HG03045 (cell line): ENCODE results near the gene CDC25A.

Experiments used
- ATAC-seq: cut with Tn5 transposase; IDR thresholded peaks from one replicate; pipeline ENCODE4 v1.9.1; 2021; ENCODE audit warnings: mild to moderate bottlenecking, moderate library complexity; ENCODE audit not compliant: unreplicated experiment

CDC25A gene

GRCh38 chr3:48196611-48197010 is 8.4 kb upstream of the CDC25A start:
- no peak for ATAC-seq

GRCh38 chr3:48194446-48195071 is 6.3 kb upstream of the CDC25A start:
- ATAC-seq, result no peak

- ATAC-seq, result no peak
These were observed 2.7 kb upstream of the CDC25A start for GRCh38 chr3:48190911-48191310.

- no peak for ATAC-seq
These were observed 1.1 kb upstream of the CDC25A start for GRCh38 chr3:48189321-48189720.

- ATAC-seq, result peak; percentile 34
These were observed 495 bp downstream of the CDC25A start for GRCh38 chr3:48187579-48188265.

GRCh38 chr3:48187301-48187578 is 977 bp downstream of the CDC25A start:
- no peak for ATAC-seq

- ATAC-seq, result no peak
These were observed 1.5 kb downstream of the CDC25A start for GRCh38 chr3:48186631-48187300.

GRCh38 chr3:48185129-48185528 is 3.1 kb downstream of the CDC25A start:
- ATAC-seq, result no peak

- no peak for ATAC-seq
These were observed 3.9 kb downstream of the CDC25A start for GRCh38 chr3:48184299-48184698.

- ATAC-seq, result no peak
These were observed 7.5 kb downstream of the CDC25A start for GRCh38 chr3:48180531-48181253.

- ATAC-seq, result no peak
These were observed 8.2 kb downstream of the CDC25A start for GRCh38 chr3:48180021-48180420.

GRCh38 chr3:48178072-48178471 is 10.1 kb downstream of the CDC25A start:
- ATAC-seq, result no peak

GRCh38 chr3:48157950-48158376 is 30.3 kb downstream of the CDC25A start:
- ATAC-seq, result no peak

GRCh38 chr3:48157202-48157840 is 30.9 kb downstream of the CDC25A start:
- no peak for ATAC-seq

GRCh38 chr3:48156163-48156562 is 32.1 kb downstream of the CDC25A start:
- no peak for ATAC-seq

GRCh38 chr3:48155122-48155521 is 33.1 kb downstream of the CDC25A start:
- no peak for ATAC-seq

- no peak for ATAC-seq
These were observed 36.3 kb downstream of the CDC25A start for GRCh38 chr3:48151807-48152427.

GRCh38 chr3:48151058-48151806 is 37.0 kb downstream of the CDC25A start:
- ATAC-seq, result no peak

- no peak for ATAC-seq
These were observed 44.2 kb downstream of the CDC25A start for GRCh38 chr3:48143992-48144391.

GRCh38 chr3:48143567-48143966 is 44.6 kb downstream of the CDC25A start:
- ATAC-seq, result no peak
